Breast epithelium (tissue), 4 donors: Measurements from ENCODE around the gene REPS2. TPM values are rescaled to one million over a fixed set of nuclear protein-coding genes. Genes with fewer than 3 reads are reported as not detected.

Source experiments
- DNase-seq, 2 donors: peaks; one replicate each; pipeline ENCODE4 v3.0.0-alpha.2; 2019; ENCODE audit warnings: low spot score in 2 of 2
- H3K27ac ChIP-seq, 2 donors: fragments of 200-600 bp; sonication (generic) in 1 of 2; one replicate each; pipeline ENCODE4 v1.5.1; 2016 to 2019; ENCODE audit warnings: mild to moderate bottlenecking in 1 of 2
- H3K27me3 ChIP-seq, 2 donors: fragments of 200-600 bp; sonication (generic) in 1 of 2; one replicate each; pipeline versions ENCODE4 v1.5.1 to v1.6.0; 2017 to 2019; ENCODE audit warnings: control low read depth in 1 of 2, mild to moderate bottlenecking in 1 of 2
- H3K36me3 ChIP-seq: fragments of 200-600 bp; one replicate; pipeline ENCODE4 v1.5.1; 2019
- H3K4me1 ChIP-seq, 2 donors: fragments of 200-600 bp; sonication (generic); one replicate each; pipeline ENCODE4 v1.5.1; 2016 to 2019; ENCODE audit warnings: control low read depth in 1 of 2
- H3K4me3 ChIP-seq, 3 donors: fragments of 200-600 bp; sonication (generic); 1 replicate in 2 of 3; 2 replicates in 1 of 3; pipeline ENCODE4 v1.5.1; 2016 to 2019; ENCODE audit warnings: mild to moderate bottlenecking in 3 of 3, moderate library complexity in 2 of 3
- H3K9me3 ChIP-seq, 2 donors: fragments of 200-600 bp; sonication (generic) in 1 of 2; one replicate each; pipeline ENCODE4 v1.5.1; 2016 to 2019; ENCODE audit warnings: control low read depth in 1 of 2
- POLR2A ChIP-seq: fragments of 450-650 bp; IDR thresholded peaks from one replicate; pipeline ENCODE4 v1.6.1; 2016; ENCODE audit warnings: antibody characterized with exemption, mild to moderate bottlenecking, moderate library complexity
- POLR2AphosphoS5 ChIP-seq, 3 donors: sonication (generic); formaldehyde crosslinking; IDR thresholded peaks; one replicate each; pipeline ENCODE4 v1.6.1; 2017; ENCODE audit warnings: antibody characterized with exemption in 3 of 3
- intact Hi-C: fragments of 100-400 bp; cut with DNase I; formaldehyde crosslinking; loops from one replicate; pipeline ENCODE4 v1.15.1; 2023; ENCODE audit warnings: low total_unique reads
- total RNA-seq, 3 donors: library from RNA; depleted of rRNA; stranded (reverse); fragments of >200 nt; gene quantifications; one replicate each; pipeline ENCODE4 v1.1.0, GENCODE V29; 2016
- TF ChIP-seq, protein P1 (sequence below), 3 donors: fragments of 450-650 bp; IDR thresholded peaks; one replicate each; pipeline ENCODE4 v1.5.1; 2016 to 2017; ENCODE audit warnings: antibody characterized with exemption in 3 of 3, mild to moderate bottlenecking in 3 of 3, moderate library complexity in 3 of 3

REPS2 gene
- total RNA-seq, 3 donors from 2014 or later, result 9.6 to 21.4 (median 13.1) TPM

DNA sequence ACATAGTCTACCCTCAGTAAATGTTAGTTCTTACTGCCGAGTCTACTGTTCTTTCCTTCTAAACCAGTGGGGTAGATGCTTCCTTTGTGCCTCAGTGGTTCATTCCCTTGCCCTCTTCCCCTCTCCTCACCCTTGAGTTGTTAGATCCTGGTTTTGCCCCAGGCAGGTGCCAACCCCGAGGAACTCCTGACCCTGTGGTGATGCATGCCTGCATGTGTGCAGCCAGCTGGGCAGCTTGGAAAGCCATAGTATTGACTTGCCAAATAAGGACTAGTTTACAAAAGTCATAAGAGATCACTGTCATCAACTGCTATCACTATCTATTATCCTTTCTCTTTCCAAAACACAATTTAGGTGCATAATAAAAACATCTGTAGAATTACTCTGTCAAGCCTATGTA lies 50.9 kb downstream of the REPS2 start:
- H3K4me1 ChIP-seq, result no peaks in the 10 kb centered on the region
- intact Hi-C loops, result no loop called here
- no peaks in the 10 kb centered on the region for H3K36me3 ChIP-seq

DNA sequence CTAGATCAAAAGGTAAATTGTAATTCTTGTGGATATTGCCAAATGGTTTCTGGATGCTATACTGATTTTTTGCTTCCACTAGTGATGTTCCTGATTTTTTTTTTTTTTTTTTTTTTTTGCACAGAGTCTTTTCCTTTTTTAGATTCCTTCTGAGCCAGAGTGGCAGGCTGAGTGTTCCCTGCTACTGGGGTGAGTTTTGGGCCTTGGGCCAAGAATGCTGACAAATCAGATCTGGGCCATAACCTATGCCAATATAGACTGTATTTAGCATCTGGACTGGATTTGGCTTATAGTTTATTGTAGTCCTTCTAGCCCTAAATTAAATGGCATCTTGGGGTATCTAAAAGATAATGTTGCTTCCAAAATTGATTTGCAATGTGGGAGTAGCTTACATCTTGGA lies 52.8 kb downstream of the REPS2 start:
- no peaks in the 10 kb centered on the region for H3K36me3 ChIP-seq
- H3K27ac ChIP-seq, result no peak overlapping the region
- H3K27me3 ChIP-seq, result peaks cover 0 to 26% of the 10 kb centered on the region in 2 donors
- no peaks in the 10 kb centered on the region for H3K9me3 ChIP-seq
- intact Hi-C loops, result no loop called here
- DNase-seq, result no peak
- H3K4me1 ChIP-seq, result no peaks in the 10 kb centered on the region
- TF ChIP-seq, protein P1, sequence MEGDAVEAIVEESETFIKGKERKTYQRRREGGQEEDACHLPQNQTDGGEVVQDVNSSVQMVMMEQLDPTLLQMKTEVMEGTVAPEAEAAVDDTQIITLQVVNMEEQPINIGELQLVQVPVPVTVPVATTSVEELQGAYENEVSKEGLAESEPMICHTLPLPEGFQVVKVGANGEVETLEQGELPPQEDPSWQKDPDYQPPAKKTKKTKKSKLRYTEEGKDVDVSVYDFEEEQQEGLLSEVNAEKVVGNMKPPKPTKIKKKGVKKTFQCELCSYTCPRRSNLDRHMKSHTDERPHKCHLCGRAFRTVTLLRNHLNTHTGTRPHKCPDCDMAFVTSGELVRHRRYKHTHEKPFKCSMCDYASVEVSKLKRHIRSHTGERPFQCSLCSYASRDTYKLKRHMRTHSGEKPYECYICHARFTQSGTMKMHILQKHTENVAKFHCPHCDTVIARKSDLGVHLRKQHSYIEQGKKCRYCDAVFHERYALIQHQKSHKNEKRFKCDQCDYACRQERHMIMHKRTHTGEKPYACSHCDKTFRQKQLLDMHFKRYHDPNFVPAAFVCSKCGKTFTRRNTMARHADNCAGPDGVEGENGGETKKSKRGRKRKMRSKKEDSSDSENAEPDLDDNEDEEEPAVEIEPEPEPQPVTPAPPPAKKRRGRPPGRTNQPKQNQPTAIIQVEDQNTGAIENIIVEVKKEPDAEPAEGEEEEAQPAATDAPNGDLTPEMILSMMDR (IDR thresholded peaks at IDR 0.05), result no peak
- TF ChIP-seq POLR2AphosphoS5 (IDR thresholded peaks at IDR 0.05) (no peak), POLR2A (no peak)
- no peak overlapping the region for H3K4me3 ChIP-seq

More for the DNA sequence above, 50.9 kb downstream of the REPS2 start:
- no peak for DNase-seq
- Histone ChIP-seq H3K27me3 (peaks cover 0 to 23% of the 10 kb centered on the region in 2 donors), H3K4me3 (no peak overlapping the region), H3K9me3 (no peaks in the 10 kb centered on the region), H3K27ac (no peak overlapping the region)
- TF ChIP-seq, protein P1 (IDR thresholded peaks at IDR 0.05), result no peak
- no peak for TF ChIP-seq POLR2AphosphoS5 (IDR thresholded peaks at IDR 0.05)

- no peaks in the 10 kb centered on the region for H3K4me1 ChIP-seq
- H3K4me3 ChIP-seq, result no peak overlapping the region
- H3K27me3 ChIP-seq, result peaks cover 0 to 29% of the 10 kb centered on the region in 2 donors
- no peaks in the 10 kb centered on the region for H3K36me3 ChIP-seq
- DNase-seq, result no peak
- H3K27ac ChIP-seq, result no peak overlapping the region
- intact Hi-C loops, result no loop called here
- H3K9me3 ChIP-seq, result no peaks in the 10 kb centered on the region
- TF ChIP-seq POLR2A (no peak), POLR2AphosphoS5 (IDR thresholded peaks at IDR 0.05) (no peak)
- TF ChIP-seq, protein P1 (IDR thresholded peaks at IDR 0.05), result no peak
Measured at GRCh38 chrX:17000751-17001150, 54.3 kb downstream of the REPS2 start.

DNA sequence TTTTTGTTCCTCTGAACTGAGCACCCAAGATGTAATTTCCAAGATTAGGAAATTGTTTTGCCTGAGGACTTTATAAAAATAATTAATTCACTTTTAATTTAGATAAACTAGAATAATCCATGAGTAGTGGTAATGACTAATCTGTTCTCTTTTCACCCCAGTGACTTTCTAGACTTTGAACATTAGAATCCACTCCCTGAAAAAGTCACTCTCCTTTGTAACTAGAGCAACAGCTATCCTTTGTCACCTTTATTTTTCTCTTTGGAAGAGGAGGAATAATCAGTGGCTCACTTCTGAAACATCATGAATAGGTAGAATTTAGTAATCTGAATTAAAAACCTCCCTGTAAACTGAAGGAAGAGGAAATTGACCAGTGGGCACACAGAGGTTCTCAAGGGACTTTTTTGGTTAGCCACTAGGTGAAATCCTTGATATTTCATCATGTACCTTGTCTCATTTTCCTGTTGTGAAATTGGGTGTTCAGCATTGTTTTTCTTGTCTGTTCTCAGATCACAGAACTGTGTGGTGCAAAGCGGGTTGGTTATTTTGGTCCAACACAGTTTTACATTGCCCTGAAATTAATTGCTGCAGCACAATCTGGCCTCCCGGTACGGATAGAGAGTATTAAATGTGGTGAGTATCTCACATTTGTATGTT lies 59.4 kb downstream of the REPS2 start:
- TF ChIP-seq, protein P1 (IDR thresholded peaks at IDR 0.05), result no peak
- H3K27ac ChIP-seq, result no peak overlapping the region
- H3K9me3 ChIP-seq, result no peaks in the 10 kb centered on the region
- intact Hi-C loops, result no loop called here
- no peak overlapping the region for H3K4me3 ChIP-seq
- H3K27me3 ChIP-seq, result peaks cover 0 to 38% of the 10 kb centered on the region in 2 donors
- H3K36me3 ChIP-seq, result no peaks in the 10 kb centered on the region
- no peak for DNase-seq
- H3K4me1 ChIP-seq, result no peaks in the 10 kb centered on the region

GRCh38 chrX:17007134-17007768 lies 60.8 kb downstream of the REPS2 start:
- H3K27ac ChIP-seq, result no peak overlapping the region

More at GRCh38 chrX:17007134-17007768, 60.8 kb downstream of the REPS2 start:
- no peaks in the 10 kb centered on the region for H3K4me1 ChIP-seq
- no peak for DNase-seq
- no peaks in the 10 kb centered on the region for H3K9me3 ChIP-seq
- no peaks in the 10 kb centered on the region for H3K36me3 ChIP-seq
- TF ChIP-seq POLR2A (no peak), POLR2AphosphoS5 (IDR thresholded peaks at IDR 0.05) (no peak)
- TF ChIP-seq, protein P1 (IDR thresholded peaks at IDR 0.05), result no peak
- no peak overlapping the region for H3K4me3 ChIP-seq
- intact Hi-C loops, result no loop called here
- H3K27me3 ChIP-seq, result peaks cover 0 to 41% of the 10 kb centered on the region in 2 donors
